GM12878 (cell line): ENCODE measurements around the gene SORCS1. TPM values are rescaled to one million over a fixed set of nuclear protein-coding genes. Genes with fewer than 3 reads are reported as not detected.

Source experiments
- ATAC-seq: fragments of 200-7000 bp; cut with Tn5 transposase; 3 replicates; pipeline ENCODE4 v1.9.1; 2020; ENCODE audit warnings: mild to moderate bottlenecking, moderate library complexity
- BruUV-seq: library from RNA; stranded (reverse); fragments of 400-500 nt; replicated peaks from 2 replicates; lab custom pipeline; 2021; lab: Mats Ljungman, UMichigan
- CTCF ChIA-PET: fragments of 300-600 bp; sonication (Branson Sonifier 250); formaldehyde crosslinking; extraction: SDS; loops from one replicate; lab custom pipeline; 2021; ENCODE audit warnings: inconsistent platforms; lab: Yijun Ruan, JAX
- POLR2A ChIA-PET: fragments of 350-600 bp; formaldehyde crosslinking; extraction: SDS; loops from one replicate; lab custom pipeline; 2021; ENCODE audit warnings: inconsistent platforms; lab: Charles Lee
- RAD21 ChIA-PET: fragments of 300-600 bp; sonication (Branson Sonifier 250); formaldehyde crosslinking; loops from one replicate; lab custom pipeline; 2023; ENCODE audit warnings: antibody characterized with exemption; ENCODE audit not compliant: unreplicated experiment; lab: Charles Lee
- SMC1A ChIA-PET: fragments of 300-600 bp; sonication (Branson Sonifier 250); formaldehyde crosslinking; loops from one replicate; lab custom pipeline; 2023; ENCODE audit not compliant: unreplicated experiment, uncharacterized antibody; lab: Charles Lee
- DNase-seq: peaks from one replicate; pipeline ENCODE4 v3.0.0-alpha.2; 2011; ENCODE audit warnings: low read depth, low spot score
- FAIRE-seq: peaks from 3 replicates; lab custom pipeline; 2011; peaks lifted over from hg19 to GRCh38; lab: Jason Lieb, UNC
- H2AFZ ChIP-seq: 2 replicates; pipeline ENCODE4 v1.6.0; 2011; ENCODE audit warnings: low read depth, low read length, control low read depth; ENCODE audit not compliant: control insufficient read depth
- H3K27ac ChIP-seq: 2 replicates; pipeline ENCODE4 v1.5.1; 2011; ENCODE audit warnings: control low read depth; ENCODE audit not compliant: control insufficient read depth, insufficient read depth
- H3K27me3 ChIP-seq, 2 experiments: replicated peaks in 1 of 2; 2 replicates each; pipeline versions ENCODE4 v1.6.0 to v1.6.1; 2011; ENCODE audit warnings: low read length in 1 of 2; ENCODE audit not compliant: control insufficient read depth in 2 of 2, insufficient read depth in 2 of 2
- H3K36me3 ChIP-seq, 2 experiments: 2 replicates each; pipeline ENCODE4 v1.5.1; 2011; ENCODE audit warnings: low read length in 1 of 2; ENCODE audit not compliant: control insufficient read depth in 2 of 2, insufficient read depth in 2 of 2
- H3K4me1 ChIP-seq: 2 replicates; pipeline ENCODE4 v1.6.1; 2011; ENCODE audit warnings: mild to moderate bottlenecking, low read length, moderate library complexity, mixed read lengths; ENCODE audit not compliant: control insufficient read depth, insufficient read depth
- H3K4me2 ChIP-seq: 2 replicates; pipeline ENCODE4 v1.6.0; 2011; ENCODE audit warnings: control low read depth; ENCODE audit not compliant: control insufficient read depth, insufficient read depth
- H3K4me3 ChIP-seq: fragments of 200-600 bp; sonication (generic); 2 replicates; pipeline ENCODE4 v1.5.1; 2016
- H3K79me2 ChIP-seq: 2 replicates; pipeline ENCODE4 v1.6.0; 2011; ENCODE audit warnings: low read length; ENCODE audit not compliant: control insufficient read depth, insufficient read depth
- H3K9ac ChIP-seq: 2 replicates; pipeline ENCODE4 v1.8.0; 2011; ENCODE audit warnings: low read length, control low read depth, mixed read lengths; ENCODE audit not compliant: control insufficient read depth, insufficient read depth
- H3K9me3 ChIP-seq: replicated peaks from 3 replicates; pipeline ENCODE4 v1.5.1; 2011; ENCODE audit warnings: mild to moderate bottlenecking, low read length; ENCODE audit not compliant: control insufficient read depth, insufficient read depth
- H4K20me1 ChIP-seq: 2 replicates; pipeline ENCODE4 v1.6.0; 2011; ENCODE audit not compliant: control insufficient read depth, insufficient read depth
- ATF3 ChIP-seq: IDR thresholded peaks from 2 replicates; pipeline ENCODE4 v1.6.1; 2011; ENCODE audit warnings: low read depth, mild to moderate bottlenecking, low read length, moderate library complexity, borderline replicate concordance; ENCODE audit errors: extremely low read depth
- BCL11A ChIP-seq: IDR thresholded peaks from 2 replicates; pipeline ENCODE4 v1.6.1; 2011; ENCODE audit warnings: low read depth, low read length
- CEBPZ ChIP-seq: fragments of 150-350 bp; IDR thresholded peaks from 2 replicates; pipeline ENCODE4 v1.6.1; 2016; ENCODE audit warnings: low read depth, low read length
- CHD2 ChIP-seq: IDR thresholded peaks from 2 replicates; pipeline ENCODE4 v1.6.1; 2011; ENCODE audit warnings: low read depth, low read length, improper control_type of control experiment, borderline replicate concordance
- CUX1 ChIP-seq: IDR thresholded peaks from 2 replicates; pipeline ENCODE4 v1.6.1; 2012; ENCODE audit warnings: improper control_type of control experiment, low read depth, low read length; ENCODE audit not compliant: insufficient replicate concordance
- DPF2 ChIP-seq: fragments of 450-650 bp; IDR thresholded peaks from 2 replicates; pipeline ENCODE4 v1.6.1; 2017; ENCODE audit warnings: mild to moderate bottlenecking
- HDAC6 ChIP-seq: fragments of 200-600 bp; sonication (generic); IDR thresholded peaks from one replicate; pipeline ENCODE4 v1.8.0; 2017; ENCODE audit warnings: antibody characterized with exemption; ENCODE audit not compliant: unreplicated experiment
- MTA3 ChIP-seq: IDR thresholded peaks from 2 replicates; pipeline ENCODE4 v1.6.1; 2012; ENCODE audit warnings: low read length, inconsistent platforms, borderline replicate concordance
- PBX3 ChIP-seq: IDR thresholded peaks from 2 replicates; pipeline ENCODE4 v1.6.1; 2011; ENCODE audit warnings: mild to moderate bottlenecking, low read depth, low read length, moderate library complexity; ENCODE audit not compliant: insufficient replicate concordance
- SUPT20H ChIP-seq: IDR thresholded peaks from 2 replicates; pipeline ENCODE4 v1.6.1; 2011; ENCODE audit warnings: low read depth, mild to moderate bottlenecking, low read length, moderate library complexity, borderline replicate concordance; ENCODE audit not compliant: control insufficient read depth
- ZSCAN29 ChIP-seq: fragments of 450-650 bp; IDR thresholded peaks from 2 replicates; pipeline ENCODE4 v1.6.1; 2017; ENCODE audit warnings: mild to moderate bottlenecking, moderate library complexity
- WGBS: methylation state at CpG from one replicate; pipeline ENCODE4 v1.1.6; 2016; ENCODE audit warnings: low lambda C conversion rate; ENCODE audit not compliant: insufficient replicate concordance, insufficient coverage; ENCODE audit errors: missing lambda C conversion rate; 5-methylcytosine and 5-hydroxymethylcytosine counted together
- in situ Hi-C: fragments of 300-500 bp; cut with MboI; formaldehyde crosslinking; loops from 9 replicates; pipeline ENCODE4 v1.14.3; 2018; ENCODE audit warnings: mixed read lengths
- intact Hi-C: fragments of 100-400 bp; cut with micrococcal nuclease; formaldehyde crosslinking; loops from one replicate; pipeline ENCODE4 v1.14.2; 2022; ENCODE audit not compliant: unreplicated experiment
- polyA plus RNA-seq, 11 experiments: library from polyadenylated mRNA; depleted of rRNA in 4 of 11; unstranded in 6 of 11; stranded (reverse) in 5 of 11; fragments of >200 nt; fragmentation: Nextera tagmentation in 4 of 11; fragmentation: Illumina TruSeq in 1 of 11; extraction: Ambion mirVana in 4 of 11; extraction: Trizol in 1 of 11; gene quantifications; 1 replicate in 1 of 11; 2 replicates in 10 of 11; pipeline versions ENCODE4 v1.2.1 to v1.2.3, GENCODE V29; 2011 to 2016; ENCODE audit warnings: inconsistent platforms in 2 of 11, missing spikeins in 2 of 11, low read depth in 1 of 11
- total RNA-seq, 4 experiments: library from RNA; depleted of rRNA in 3 of 4; stranded (reverse); fragments of >200 nt in 3 of 4; fragmentation: Illumina TruSeq in 1 of 4; extraction: Trizol in 1 of 4; gene quantifications; 2 replicates each; pipeline versions ENCODE4 v1.2.1 to v1.2.3, GENCODE V29; 2013 to 2021

SORCS1 gene
- total and polyA plus RNA-seq, 10 of the 15 experiments (the other 5 are each of a cell fraction or from before 2014, with no cell fraction given) = 0.02 to 9.6 (median 0.06) TPM; not detected in 3

- TF ChIP-seq CEBPZ (no peak), ZSCAN29 (no peak), PBX3 (no peak)
These were observed 239.3 kb downstream of the SORCS1 start (continued) for GRCh38 chr10:106925191-106925590.

- Histone ChIP-seq H3K9me3 (no peaks in the 10 kb centered on the region; the same call in 2 of the 3 replicates), H3K4me1 (peaks cover 17% of the 10 kb centered on the region), H3K36me3 (no peaks in the 10 kb centered on the region), H3K79me2 (no peaks in the 10 kb centered on the region), H3K27me3 (no peaks in the 10 kb centered on the region), H3K9ac (no peak overlapping the region), H3K4me2 (no peak overlapping the region), H3K4me3 (no peak overlapping the region), H3K27ac (peak overlapping the region; percentile 20; the same call in 1 of the 2 replicates), H4K20me1 (no peaks in the 10 kb centered on the region), H2AFZ (peak overlapping the region; percentile 26; the same call in 1 of the 2 replicates)
- CTCF ChIA-PET = interaction anchor here (0.5 to 1.3 kb wide), 2 partner anchors 11 to 59 kb away, joined by 3 to 4 read pairs; no protein-coding TSS in a partner anchor
- in situ Hi-C loops (no loop called here), intact Hi-C loops (no loop called here)
- FAIRE-seq (no peak), DNase-seq (no peak), ATAC-seq (peak; percentile 6)
- 77% methylated on average over 4 of the region's 4 CpGs for WGBS
- RAD21 ChIA-PET = interaction anchor here (0.8 kb wide), 1 partner anchor 11 kb away, joined by 5 read pairs; no protein-coding TSS in a partner anchor
- SMC1A ChIA-PET = interaction anchor here (1.0 to 4.4 kb wide), 4 partner anchors 11 to 60 kb away, joined by 3 to 27 read pairs (median 20); no protein-coding TSS in a partner anchor
- no TSS peak for BruUV-seq
- POLR2A ChIA-PET = interaction anchor here (3.0 kb wide), 1 partner anchor 11 kb away, joined by 11 read pairs; no protein-coding TSS in a partner anchor
- TF ChIP-seq DPF2 (no peak), SUPT20H (no peak), BCL11A (no peak), ATF3 (no peak), CUX1 (no peak), HDAC6 (no peak), MTA3 (no peak), CHD2 (no peak)
These were observed 244.0 kb downstream of the SORCS1 start for GRCh38 chr10:106920538-106920937.
